K562 (cell line): ENCODE data around the gene KLHL29. TPM values are rescaled to one million over a fixed set of nuclear protein-coding genes. Genes with fewer than 3 reads are reported as not detected.

ENCODE experiments used
- CBX5 ChIP-seq: IDR thresholded peaks from 2 replicates; pipeline ENCODE4 v1.6.1; 2014; ENCODE audit warnings: low read depth, borderline replicate concordance
- CXXC5 ChIP-seq: fragments of 250-450 bp; sonication (Bioruptor Pico); IDR thresholded peaks from 2 replicates; pipeline ENCODE4 v1.8.0; 2022; ENCODE audit warnings: inconsistent platforms, mild to moderate bottlenecking, moderate library complexity
- KLF10 ChIP-seq: fragments of 250-450 bp; sonication (Bioruptor Pico); IDR thresholded peaks from 2 replicates; pipeline ENCODE4 v1.6.1; 2021; ENCODE audit warnings: matching md5 sums
- NFE2 ChIP-seq: IDR thresholded peaks from 2 replicates; pipeline ENCODE4 v1.6.1; 2014; ENCODE audit warnings: antibody characterized with exemption, low read depth
- NFIX ChIP-seq: fragments of 250-450 bp; sonication (Bioruptor Pico); IDR thresholded peaks from 2 replicates; pipeline ENCODE4 v1.4.0; 2020; ENCODE audit warnings: low read depth, mild to moderate bottlenecking, moderate library complexity
- PTRF ChIP-seq: fragments of 450-650 bp; IDR thresholded peaks from 2 replicates; pipeline ENCODE4 v1.6.1; 2016; ENCODE audit warnings: mild to moderate bottlenecking, missing genetic modification characterization, missing compliant biosample characterization
- SPI1 ChIP-seq: IDR thresholded peaks from 2 replicates; pipeline ENCODE4 v1.6.1; 2011; ENCODE audit warnings: low read depth, low read length, control low read depth, borderline replicate concordance
- STAT6 ChIP-seq: sonication (generic); formaldehyde crosslinking; IDR thresholded peaks from 2 replicates; pipeline ENCODE4 v1.8.1; 2023; ENCODE audit warnings: mild to moderate bottlenecking, missing genetic modification reagents
- ZFPM2 ChIP-seq: fragments of 250-450 bp; sonication (Bioruptor Pico); IDR thresholded peaks from 2 replicates; pipeline ENCODE4 v1.5.1; 2022; ENCODE audit warnings: mild to moderate bottlenecking
- ZNF316 ChIP-seq: fragments of 450-650 bp; IDR thresholded peaks from 2 replicates; pipeline ENCODE4 v1.6.1; 2016
- polyA plus RNA-seq, 8 experiments: library from polyadenylated mRNA; depleted of rRNA in 4 of 8; stranded (reverse) in 5 of 8; unstranded in 3 of 8; fragments of >200 nt; fragmentation: Nextera tagmentation in 2 of 8; fragmentation: Illumina TruSeq in 1 of 8; extraction: Ambion mirVana in 2 of 8; extraction: Trizol in 1 of 8; gene quantifications; 2 replicates each; pipeline versions ENCODE4 v1.2.1 to v1.2.3, GENCODE V29; 2011 to 2014; ENCODE audit warnings: inconsistent platforms in 1 of 8, missing spikeins in 1 of 8
- total RNA-seq, 7 experiments: library from RNA; depleted of rRNA in 6 of 7; stranded (reverse); fragments of >200 nt in 6 of 7; fragmentation: Illumina TruSeq in 2 of 7; extraction: Trizol in 2 of 7; gene quantifications; 2 replicates each; pipeline versions ENCODE4 v1.2.1 to v1.2.3, GENCODE V29; 2011 to 2021; ENCODE audit warnings: low replicate concordance in 1 of 7
- TF ChIP-seq, protein P1 (sequence below): fragments of 200-600 bp; sonication (generic); IDR thresholded peaks from one replicate; pipeline ENCODE4 v1.6.1; 2012; ENCODE audit warnings: mild to moderate bottlenecking, low read depth, low read length, inconsistent platforms
- TF ChIP-seq, protein P2 (sequence below), 2 experiments: fragments of 200-800 bp in 1 of 2; sonication (Bioruptor generic) in 1 of 2; sonication (generic) in 1 of 2; formaldehyde crosslinking in 1 of 2; IDR thresholded peaks in 1 of 2; conservative IDR thresholded peaks in 1 of 2; 2 replicates each; pipeline versions ENCODE4 v1.5.0 to v1.6.1; 2016 to 2020; ENCODE audit warnings: missing compliant biosample characterization in 1 of 2, missing genetic modification characterization in 1 of 2, missing genetic modification reagents in 1 of 2

KLHL29 gene
- total and polyA plus RNA-seq, 9 of the 15 experiments (the other 6 are each of a cell fraction or from before 2014, with no cell fraction given): 0.03 to 0.31 (median 0.08) TPM; not detected in 1

GRCh38 chr2:23489471-23490322, 104.7 kb downstream of the KLHL29 start (continued):
- TF ChIP-seq SPI1 (peak; percentile 83), PTRF (no peak), NFIX (no peak), NFE2 (no peak), KLF10 (CRISPR knock-in tag) (no peak), CBX5 (no peak), STAT6 (CRISPR knock-in tag) (no peak), ZFPM2 (CRISPR knock-in tag) (no peak), ZNF316 (no peak), CXXC5 (CRISPR knock-in tag) (0 out of 2 replicates have a peak, but pooled peaks have one; percentile 13)
- TF ChIP-seq, protein P1, sequence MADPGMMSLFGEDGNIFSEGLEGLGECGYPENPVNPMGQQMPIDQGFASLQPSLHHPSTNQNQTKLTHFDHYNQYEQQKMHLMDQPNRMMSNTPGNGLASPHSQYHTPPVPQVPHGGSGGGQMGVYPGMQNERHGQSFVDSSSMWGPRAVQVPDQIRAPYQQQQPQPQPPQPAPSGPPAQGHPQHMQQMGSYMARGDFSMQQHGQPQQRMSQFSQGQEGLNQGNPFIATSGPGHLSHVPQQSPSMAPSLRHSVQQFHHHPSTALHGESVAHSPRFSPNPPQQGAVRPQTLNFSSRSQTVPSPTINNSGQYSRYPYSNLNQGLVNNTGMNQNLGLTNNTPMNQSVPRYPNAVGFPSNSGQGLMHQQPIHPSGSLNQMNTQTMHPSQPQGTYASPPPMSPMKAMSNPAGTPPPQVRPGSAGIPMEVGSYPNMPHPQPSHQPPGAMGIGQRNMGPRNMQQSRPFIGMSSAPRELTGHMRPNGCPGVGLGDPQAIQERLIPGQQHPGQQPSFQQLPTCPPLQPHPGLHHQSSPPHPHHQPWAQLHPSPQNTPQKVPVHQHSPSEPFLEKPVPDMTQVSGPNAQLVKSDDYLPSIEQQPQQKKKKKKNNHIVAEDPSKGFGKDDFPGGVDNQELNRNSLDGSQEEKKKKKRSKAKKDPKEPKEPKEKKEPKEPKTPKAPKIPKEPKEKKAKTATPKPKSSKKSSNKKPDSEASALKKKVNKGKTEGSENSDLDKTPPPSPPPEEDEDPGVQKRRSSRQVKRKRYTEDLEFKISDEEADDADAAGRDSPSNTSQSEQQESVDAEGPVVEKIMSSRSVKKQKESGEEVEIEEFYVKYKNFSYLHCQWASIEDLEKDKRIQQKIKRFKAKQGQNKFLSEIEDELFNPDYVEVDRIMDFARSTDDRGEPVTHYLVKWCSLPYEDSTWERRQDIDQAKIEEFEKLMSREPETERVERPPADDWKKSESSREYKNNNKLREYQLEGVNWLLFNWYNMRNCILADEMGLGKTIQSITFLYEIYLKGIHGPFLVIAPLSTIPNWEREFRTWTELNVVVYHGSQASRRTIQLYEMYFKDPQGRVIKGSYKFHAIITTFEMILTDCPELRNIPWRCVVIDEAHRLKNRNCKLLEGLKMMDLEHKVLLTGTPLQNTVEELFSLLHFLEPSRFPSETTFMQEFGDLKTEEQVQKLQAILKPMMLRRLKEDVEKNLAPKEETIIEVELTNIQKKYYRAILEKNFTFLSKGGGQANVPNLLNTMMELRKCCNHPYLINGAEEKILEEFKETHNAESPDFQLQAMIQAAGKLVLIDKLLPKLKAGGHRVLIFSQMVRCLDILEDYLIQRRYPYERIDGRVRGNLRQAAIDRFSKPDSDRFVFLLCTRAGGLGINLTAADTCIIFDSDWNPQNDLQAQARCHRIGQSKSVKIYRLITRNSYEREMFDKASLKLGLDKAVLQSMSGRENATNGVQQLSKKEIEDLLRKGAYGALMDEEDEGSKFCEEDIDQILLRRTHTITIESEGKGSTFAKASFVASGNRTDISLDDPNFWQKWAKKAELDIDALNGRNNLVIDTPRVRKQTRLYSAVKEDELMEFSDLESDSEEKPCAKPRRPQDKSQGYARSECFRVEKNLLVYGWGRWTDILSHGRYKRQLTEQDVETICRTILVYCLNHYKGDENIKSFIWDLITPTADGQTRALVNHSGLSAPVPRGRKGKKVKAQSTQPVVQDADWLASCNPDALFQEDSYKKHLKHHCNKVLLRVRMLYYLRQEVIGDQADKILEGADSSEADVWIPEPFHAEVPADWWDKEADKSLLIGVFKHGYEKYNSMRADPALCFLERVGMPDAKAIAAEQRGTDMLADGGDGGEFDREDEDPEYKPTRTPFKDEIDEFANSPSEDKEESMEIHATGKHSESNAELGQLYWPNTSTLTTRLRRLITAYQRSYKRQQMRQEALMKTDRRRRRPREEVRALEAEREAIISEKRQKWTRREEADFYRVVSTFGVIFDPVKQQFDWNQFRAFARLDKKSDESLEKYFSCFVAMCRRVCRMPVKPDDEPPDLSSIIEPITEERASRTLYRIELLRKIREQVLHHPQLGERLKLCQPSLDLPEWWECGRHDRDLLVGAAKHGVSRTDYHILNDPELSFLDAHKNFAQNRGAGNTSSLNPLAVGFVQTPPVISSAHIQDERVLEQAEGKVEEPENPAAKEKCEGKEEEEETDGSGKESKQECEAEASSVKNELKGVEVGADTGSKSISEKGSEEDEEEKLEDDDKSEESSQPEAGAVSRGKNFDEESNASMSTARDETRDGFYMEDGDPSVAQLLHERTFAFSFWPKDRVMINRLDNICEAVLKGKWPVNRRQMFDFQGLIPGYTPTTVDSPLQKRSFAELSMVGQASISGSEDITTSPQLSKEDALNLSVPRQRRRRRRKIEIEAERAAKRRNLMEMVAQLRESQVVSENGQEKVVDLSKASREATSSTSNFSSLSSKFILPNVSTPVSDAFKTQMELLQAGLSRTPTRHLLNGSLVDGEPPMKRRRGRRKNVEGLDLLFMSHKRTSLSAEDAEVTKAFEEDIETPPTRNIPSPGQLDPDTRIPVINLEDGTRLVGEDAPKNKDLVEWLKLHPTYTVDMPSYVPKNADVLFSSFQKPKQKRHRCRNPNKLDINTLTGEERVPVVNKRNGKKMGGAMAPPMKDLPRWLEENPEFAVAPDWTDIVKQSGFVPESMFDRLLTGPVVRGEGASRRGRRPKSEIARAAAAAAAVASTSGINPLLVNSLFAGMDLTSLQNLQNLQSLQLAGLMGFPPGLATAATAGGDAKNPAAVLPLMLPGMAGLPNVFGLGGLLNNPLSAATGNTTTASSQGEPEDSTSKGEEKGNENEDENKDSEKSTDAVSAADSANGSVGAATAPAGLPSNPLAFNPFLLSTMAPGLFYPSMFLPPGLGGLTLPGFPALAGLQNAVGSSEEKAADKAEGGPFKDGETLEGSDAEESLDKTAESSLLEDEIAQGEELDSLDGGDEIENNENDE: no peak
- TF ChIP-seq, protein P2, sequence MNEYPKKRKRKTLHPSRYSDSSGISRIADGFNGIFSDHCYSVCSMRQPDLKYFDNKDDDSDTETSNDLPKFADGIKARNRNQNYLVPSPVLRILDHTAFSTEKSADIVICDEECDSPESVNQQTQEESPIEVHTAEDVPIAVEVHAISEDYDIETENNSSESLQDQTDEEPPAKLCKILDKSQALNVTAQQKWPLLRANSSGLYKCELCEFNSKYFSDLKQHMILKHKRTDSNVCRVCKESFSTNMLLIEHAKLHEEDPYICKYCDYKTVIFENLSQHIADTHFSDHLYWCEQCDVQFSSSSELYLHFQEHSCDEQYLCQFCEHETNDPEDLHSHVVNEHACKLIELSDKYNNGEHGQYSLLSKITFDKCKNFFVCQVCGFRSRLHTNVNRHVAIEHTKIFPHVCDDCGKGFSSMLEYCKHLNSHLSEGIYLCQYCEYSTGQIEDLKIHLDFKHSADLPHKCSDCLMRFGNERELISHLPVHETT (CRISPR knock-in tag; conservative IDR thresholded peaks at IDR 0.05 in 1 of 2, IDR thresholded peaks at IDR 0.05 in 1 of 2): no peak
